DOHH2 (cell line): ENCODE data around the gene EEF2.

ENCODE experiments used
- H3F3A ChIP-seq: fragments of 200-600 bp; sonication (generic), shearing (Covaris generic); 2 replicates; pipeline ENCODE4 v1.6.0; 2016; ENCODE audit warnings: antibody characterized with exemption, mild to moderate bottlenecking; ENCODE audit not compliant: control insufficient read depth, insufficient read depth
- H3K27ac ChIP-seq: fragments of 200-600 bp; sonication (generic); 2 replicates; pipeline ENCODE4 v1.5.1; 2014; ENCODE audit warnings: low read depth, mild to moderate bottlenecking, low read length, moderate library complexity
- H3K27me3 ChIP-seq: fragments of 200-600 bp; sonication (generic); 2 replicates; pipeline ENCODE4 v1.6.1; 2014; ENCODE audit warnings: mild to moderate bottlenecking, low read length, mixed read lengths; ENCODE audit not compliant: control insufficient read depth
- H3K36me3 ChIP-seq: fragments of 200-600 bp; sonication (generic); 2 replicates; pipeline ENCODE4 v1.6.1; 2014; ENCODE audit warnings: mild to moderate bottlenecking, low read length, moderate library complexity, mixed read lengths; ENCODE audit not compliant: control insufficient read depth
- H3K4me1 ChIP-seq: fragments of 200-600 bp; sonication (generic); 2 replicates; pipeline ENCODE4 v1.6.1; 2014; ENCODE audit warnings: mild to moderate bottlenecking, low read length, mixed read lengths; ENCODE audit not compliant: control insufficient read depth
- H3K4me2 ChIP-seq: fragments of 200-600 bp; sonication (generic); 2 replicates; pipeline ENCODE4 v1.6.0; 2014; ENCODE audit warnings: mild to moderate bottlenecking, low read length, moderate library complexity
- H3K4me3 ChIP-seq: fragments of 200-600 bp; sonication (generic); 2 replicates; pipeline ENCODE4 v1.5.1; 2014; ENCODE audit warnings: mild to moderate bottlenecking, low read length, mixed read lengths
- H3K79me2 ChIP-seq: fragments of 200-600 bp; sonication (generic); 2 replicates; pipeline ENCODE4 v1.6.1; 2014; ENCODE audit warnings: mild to moderate bottlenecking, low read length, mixed read lengths; ENCODE audit not compliant: control insufficient read depth
- H3K9me2 ChIP-seq: fragments of 200-600 bp; sonication (generic); replicated peaks from 2 replicates; pipeline ENCODE4 v1.6.1; 2014; ENCODE audit warnings: mild to moderate bottlenecking, low read length, mixed read lengths; ENCODE audit not compliant: control insufficient read depth
- H3K9me3 ChIP-seq: fragments of 200-600 bp; sonication (generic); 2 replicates; pipeline ENCODE4 v1.6.1; 2014; ENCODE audit warnings: antibody characterized with exemption, low read length, mixed read lengths; ENCODE audit not compliant: control insufficient read depth, insufficient read depth
- H4K20me1 ChIP-seq: fragments of 200-600 bp; sonication (generic); 2 replicates; pipeline ENCODE4 v1.6.0; 2014; ENCODE audit warnings: low read depth, mild to moderate bottlenecking, antibody characterized with exemption, low read length, moderate library complexity; ENCODE audit not compliant: control insufficient read depth, insufficient read depth
- CTCF ChIP-seq: fragments of 200-600 bp; sonication (generic); IDR thresholded peaks from one replicate; pipeline ENCODE4 v1.5.1; 2014; ENCODE audit warnings: antibody characterized with exemption, mild to moderate bottlenecking, low read depth, low read length; ENCODE audit not compliant: poor library complexity, severe bottlenecking
- EZH2phosphoT487 ChIP-seq: fragments of 200-600 bp; sonication (generic); IDR thresholded peaks from 2 replicates; pipeline ENCODE4 v1.6.1; 2017; ENCODE audit warnings: borderline replicate concordance, mild to moderate bottlenecking, antibody characterized with exemption, low read length, moderate library complexity, mixed read lengths

EEF2 gene

GRCh38 chr19:3977242-3978143 lies 7.8 kb downstream of the EEF2 start:
- Histone ChIP-seq H4K20me1 (peaks cover 46% of the 10 kb centered on the region), H3F3A (peaks cover 63% of the 10 kb centered on the region), H3K4me2 (no peak overlapping the region)

GRCh38 chr19:3976495-3977241 lies 8.6 kb downstream of the EEF2 start:
- H3K36me3 ChIP-seq = peaks cover 71% of the 10 kb centered on the region
- H3K4me1 ChIP-seq = peaks cover 17% of the 10 kb centered on the region
- peaks cover 54% of the 10 kb centered on the region for H3K79me2 ChIP-seq
- peaks cover 64% of the 10 kb centered on the region for H3F3A ChIP-seq
- H3K4me3 ChIP-seq = no peak overlapping the region
- no peak for TF ChIP-seq EZH2phosphoT487
- TF ChIP-seq CTCF = no peak
- no peaks in the 10 kb centered on the region for H3K9me2 ChIP-seq
- H4K20me1 ChIP-seq = peaks cover 40% of the 10 kb centered on the region
- no peaks in the 10 kb centered on the region for H3K27me3 ChIP-seq
- H3K27ac ChIP-seq = no peak overlapping the region
- H3K4me2 ChIP-seq = no peak overlapping the region
- no peaks in the 10 kb centered on the region for H3K9me3 ChIP-seq

More at GRCh38 chr19:3977242-3978143, 7.8 kb downstream of the EEF2 start:
- H3K9me3 ChIP-seq = no peaks in the 10 kb centered on the region
- peaks cover 21% of the 10 kb centered on the region; the same call in 1 of the 2 replicates for H3K4me1 ChIP-seq
- H3K9me2 ChIP-seq = no peaks in the 10 kb centered on the region
- no peak for TF ChIP-seq EZH2phosphoT487
- peak; percentile 10 for TF ChIP-seq CTCF
- H3K27ac ChIP-seq = no peak overlapping the region
- H3K4me3 ChIP-seq = no peak overlapping the region
- peaks cover 79% of the 10 kb centered on the region for H3K36me3 ChIP-seq
- peaks cover 62% of the 10 kb centered on the region for H3K79me2 ChIP-seq
- H3K27me3 ChIP-seq = no peaks in the 10 kb centered on the region

GRCh38 chr19:3975637-3976087 lies 9.6 kb downstream of the EEF2 start:
- Histone ChIP-seq H3F3A (peaks cover 60% of the 10 kb centered on the region), H3K4me2 (no peak overlapping the region), H3K9me2 (no peaks in the 10 kb centered on the region), H3K9me3 (no peaks in the 10 kb centered on the region), H3K4me3 (no peak overlapping the region), H3K79me2 (peaks cover 45% of the 10 kb centered on the region), H3K4me1 (peaks cover 17% of the 10 kb centered on the region), H4K20me1 (peaks cover 31% of the 10 kb centered on the region), H3K27me3 (no peaks in the 10 kb centered on the region), H3K36me3 (peaks cover 61% of the 10 kb centered on the region), H3K27ac (no peak overlapping the region)
- TF ChIP-seq CTCF (no peak), EZH2phosphoT487 (no peak)
